IPS-NIHi7 (cell line): ENCODE data around the gene UBA3.
A peak's percentile ranks its signal among the peaks of the same experiment; 100 is the strongest.

ENCODE experiments used
- DNase-seq: peaks from one replicate; pipeline ENCODE4 v3.0.0; 2012; ENCODE audit warnings: mixed read lengths; ENCODE audit errors: extremely low spot score

The UBA3 gene

GRCh38 chr3:69066121-69066520, 14.0 kb downstream of the UBA3 start:
- no peak for DNase-seq

DNA sequence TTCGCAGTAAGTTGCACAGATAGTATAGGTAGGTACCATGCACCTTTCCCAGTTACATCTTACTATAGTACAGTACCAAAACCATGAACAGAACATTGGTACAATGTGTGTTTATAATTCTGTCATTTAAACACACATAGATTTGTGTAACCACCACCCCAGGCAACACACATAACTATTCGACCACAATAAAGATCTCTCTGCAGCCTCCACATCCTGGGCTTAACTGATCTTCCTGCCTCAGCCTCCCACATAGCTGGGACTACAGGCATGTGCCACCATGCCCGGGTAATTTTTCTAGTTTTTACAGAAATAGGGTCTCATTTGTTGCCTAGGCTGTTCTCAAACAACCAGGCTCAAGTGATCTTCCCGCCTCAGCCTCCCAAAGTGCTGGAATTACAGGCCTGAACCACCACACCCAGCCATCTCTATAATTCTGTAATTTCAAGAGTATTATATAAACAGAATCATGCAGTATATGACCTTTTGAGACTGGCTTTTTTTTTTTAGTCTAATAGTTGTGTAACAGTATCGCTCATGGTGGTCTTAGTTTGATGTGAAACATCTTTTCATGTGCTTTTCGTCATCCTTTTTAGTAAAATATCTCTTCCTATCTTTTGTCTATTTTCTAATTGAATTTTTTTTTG, 14.7 kb downstream of the UBA3 start:
- DNase-seq: no peak

GRCh38 chr3:69063636-69064035, 16.5 kb downstream of the UBA3 start:
- DNase-seq: no peak

- DNase-seq: no peak
These were observed 20.5 kb downstream of the UBA3 start for GRCh38 chr3:69059688-69060087.

GRCh38 chr3:69058947-69059224, 21.3 kb downstream of the UBA3 start:
- DNase-seq: no peak

GRCh38 chr3:69058180-69058946, 21.8 kb downstream of the UBA3 start:
- no peak for DNase-seq

- no peak for DNase-seq
These were observed 27.7 kb downstream of the UBA3 start for GRCh38 chr3:69052472-69052898.

- peak; percentile 96 for DNase-seq
These were observed 28.3 kb downstream of the UBA3 start, which contains the start of gene TMF1 for GRCh38 chr3:69051756-69052471. Gene TMF1, minus strand, starts transcription at chr3:69052333. Its CDS starts 247 bp downstream, at chr3:69052086.

DNA sequence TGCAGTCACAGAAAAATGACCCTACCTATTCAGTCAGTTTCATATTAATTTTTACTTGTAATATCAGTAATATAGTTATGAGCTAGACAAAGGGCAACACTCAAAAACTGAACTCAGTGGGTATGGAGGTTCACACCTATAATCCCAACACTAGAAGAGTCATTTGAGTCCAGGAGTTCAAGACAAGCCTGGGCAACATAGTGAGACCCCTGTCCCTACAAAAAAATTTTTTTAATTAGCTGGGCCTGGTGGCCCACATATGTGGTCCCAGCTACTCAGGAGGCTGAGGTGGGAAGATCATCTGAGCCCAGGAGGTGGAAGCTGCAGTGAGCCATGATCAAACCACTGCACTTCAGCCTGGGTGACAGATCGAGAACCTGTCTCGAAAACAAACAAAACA, 31.2 kb downstream of the UBA3 start:
- no peak for DNase-seq

GRCh38 chr3:69044608-69045007, 35.6 kb downstream of the UBA3 start:
- no peak for DNase-seq

DNA sequence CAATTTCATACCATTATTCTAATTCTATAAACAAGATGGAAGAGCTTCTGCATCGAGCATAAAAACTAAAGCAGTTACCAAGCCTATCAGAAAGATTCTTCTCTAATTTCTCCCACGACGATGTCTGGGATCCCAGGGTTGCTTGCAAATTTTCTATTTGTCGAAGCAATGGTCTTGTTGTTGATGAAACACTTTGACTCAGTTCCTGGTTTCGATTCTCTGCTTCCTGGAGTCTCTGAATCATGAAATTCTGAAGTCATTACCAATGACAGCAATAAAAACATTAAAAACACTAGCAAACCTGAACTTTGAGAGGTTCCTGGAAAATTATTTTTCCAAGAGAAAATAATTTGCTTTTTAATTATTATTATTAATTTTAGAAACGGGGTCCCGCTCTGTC, 46.7 kb downstream of the UBA3 start:
- DNase-seq: no peak

DNA sequence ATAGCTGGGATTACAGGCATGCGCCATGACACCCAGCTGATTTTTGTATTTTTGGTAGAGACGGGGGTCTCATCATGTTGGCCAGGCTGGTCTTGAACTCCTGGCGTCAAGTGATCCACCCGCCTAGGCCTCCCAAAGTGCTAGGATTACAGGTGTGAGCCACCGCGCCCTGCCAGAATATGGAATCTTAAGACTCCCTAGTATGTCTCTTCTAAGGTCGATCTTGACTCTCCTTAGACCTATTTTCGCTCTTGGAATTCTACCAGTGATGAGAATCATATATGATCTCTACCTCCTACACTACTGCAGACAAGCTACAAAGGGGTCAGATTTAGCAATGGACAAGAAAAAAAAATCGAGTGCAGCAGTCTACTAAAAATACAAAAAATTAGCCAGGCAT, 47.4 kb downstream of the UBA3 start:
- DNase-seq: no peak

GRCh38 chr3:69032142-69032541, 48.0 kb downstream of the UBA3 start:
- DNase-seq: no peak

- DNase-seq: no peak
These were observed 48.5 kb downstream of the UBA3 start for GRCh38 chr3:69031635-69032034.

GRCh38 chr3:69020857-69021256, 59.3 kb downstream of the UBA3 start:
- DNase-seq: no peak

DNA sequence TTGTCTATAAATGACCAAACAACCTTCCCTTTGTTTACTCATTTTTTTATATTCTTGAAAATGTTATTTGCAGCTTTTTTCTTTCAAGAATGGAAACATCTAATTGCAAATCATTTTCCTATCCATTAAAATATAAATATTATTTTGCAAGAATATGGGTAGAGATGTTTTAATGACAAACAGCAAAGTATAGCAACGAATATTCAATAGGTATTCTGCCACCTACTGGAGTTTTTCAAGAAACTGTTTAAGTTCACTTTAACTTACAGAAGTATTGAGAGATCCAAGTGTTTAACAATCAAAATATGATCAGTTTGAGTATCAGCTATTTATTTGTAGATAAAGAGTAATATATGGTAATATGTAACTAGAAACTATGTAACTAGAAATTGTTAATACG, 59.7 kb downstream of the UBA3 start:
- DNase-seq: no peak

DNA sequence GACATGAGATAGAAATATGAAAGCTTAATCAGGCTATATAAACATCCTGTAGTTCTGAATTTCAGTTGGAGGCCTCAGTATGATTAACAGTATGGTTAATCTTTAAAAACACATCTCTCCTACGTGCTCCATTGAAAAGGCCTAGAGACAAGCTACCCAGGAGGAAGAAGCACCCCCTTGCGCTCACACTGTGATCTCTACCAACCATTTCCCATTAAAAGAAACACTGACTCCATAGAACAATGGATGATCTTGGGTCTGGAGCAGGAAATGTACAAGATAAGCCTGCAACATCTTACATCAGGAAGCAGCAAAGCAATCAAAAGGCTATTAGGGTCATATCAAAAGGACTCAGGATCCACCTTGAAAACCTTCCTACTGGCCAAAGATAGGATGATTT, 63.3 kb downstream of the UBA3 start:
- no peak for DNase-seq

DNA sequence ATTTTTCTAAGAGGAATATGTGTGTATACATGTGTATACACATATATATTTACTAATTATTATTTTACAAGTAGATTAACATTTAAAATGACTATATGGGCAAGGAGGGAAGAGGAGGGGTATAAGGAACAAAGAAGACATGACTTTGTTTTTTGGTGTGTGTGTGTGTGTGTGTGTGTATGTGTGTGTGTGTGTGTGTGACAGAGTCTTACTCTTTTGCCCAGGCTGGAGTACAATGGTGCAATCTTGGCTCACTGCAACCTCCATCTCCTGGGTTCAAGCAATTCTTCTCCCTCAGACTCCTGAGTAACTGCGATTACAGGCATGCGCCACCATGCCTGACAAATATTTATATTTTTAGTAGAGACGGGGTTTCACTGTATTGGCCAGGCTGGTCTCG, 64.1 kb downstream of the UBA3 start:
- no peak for DNase-seq

GRCh38 chr3:69014022-69014580, 66.1 kb downstream of the UBA3 start:
- DNase-seq: no peak

DNA sequence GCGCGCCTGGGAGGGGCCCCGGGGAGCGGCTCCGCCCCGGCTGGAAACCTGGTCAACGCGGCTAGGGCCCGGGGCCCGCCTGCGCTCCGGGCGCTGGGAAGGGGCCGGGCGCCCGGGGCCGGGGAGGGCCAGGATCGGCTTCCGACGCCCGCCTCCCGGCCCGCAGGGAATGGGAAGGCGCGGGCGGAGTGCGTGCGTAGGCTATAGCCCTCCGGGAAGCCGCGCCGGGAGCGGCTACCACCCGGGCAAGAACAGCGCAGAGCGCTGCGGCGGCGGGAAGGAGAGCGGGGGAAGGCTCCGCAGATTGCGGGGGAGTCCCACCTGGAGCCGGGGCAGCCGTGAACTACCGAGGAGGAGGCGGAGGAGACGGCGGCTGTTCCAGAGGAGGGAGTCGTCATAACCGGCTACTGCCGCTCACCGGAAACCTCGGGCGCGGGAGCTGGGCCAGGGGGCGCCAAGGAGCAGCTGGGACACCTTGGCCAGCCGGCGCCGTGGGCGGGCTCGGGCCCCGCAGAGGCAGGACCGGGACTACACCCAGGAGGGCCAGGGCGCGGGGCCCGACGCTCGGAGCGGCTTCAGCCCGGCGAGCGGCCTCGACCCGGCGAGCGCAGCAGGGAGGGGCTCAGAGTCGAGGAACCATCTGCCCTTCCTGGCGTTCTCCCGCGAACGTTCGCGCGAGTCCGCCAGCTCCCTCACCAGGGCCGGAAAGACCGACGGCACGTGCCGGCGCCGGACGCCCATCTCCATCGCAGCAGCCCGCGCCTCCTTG, 66.7 kb downstream of the UBA3 start, which contains the start of gene EOGT:
EOGT (minus strand) TSS at position 432 of the 769 bp plus-strand sequence. CDS start 3,838 bp downstream, outside the sequence.
- DNase-seq: peak; percentile 84

DNA sequence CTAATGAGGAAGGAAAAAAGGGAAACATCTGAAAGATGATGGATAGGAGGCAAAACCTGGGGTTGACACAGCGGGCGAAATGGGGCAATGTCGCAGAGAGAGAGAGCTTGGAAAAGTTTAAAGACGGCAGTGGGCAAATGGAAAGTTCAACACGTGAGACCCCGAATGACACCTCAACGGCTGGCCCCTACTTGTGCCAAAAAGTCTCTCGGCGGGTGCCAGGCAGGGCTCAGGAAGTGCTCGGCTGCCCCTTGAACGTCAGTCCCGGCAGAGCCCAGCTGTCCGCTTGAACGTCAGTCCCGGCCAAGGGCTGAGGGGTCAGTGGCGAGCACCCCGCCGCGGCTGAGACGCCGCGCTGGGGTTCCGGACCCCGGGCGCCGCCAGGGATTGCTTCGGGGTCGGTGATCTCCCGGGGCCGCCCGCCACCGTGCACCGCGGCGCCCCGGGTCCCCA, 67.3 kb downstream of the UBA3 start:
- peak; percentile 40 for DNase-seq
